8988T (cell line): ENCODE measurements around the gene PTPA.
"Not testable (repeated sequence)": the region's sequence is repeated elsewhere in the genome, so short reads cannot be mapped to it uniquely, and the experiment has no call there.

ENCODE experiments used
- DNase-seq: peaks from one replicate; pipeline ENCODE4 v3.0.0; 2011

The PTPA gene

GRCh38 chr9:129161534-129161837 lies 50.3 kb downstream of the PTPA start:
- DNase-seq = no peak

GRCh38 chr9:129162497-129163197 lies 51.4 kb downstream of the PTPA start:
- no peak for DNase-seq

GRCh38 chr9:129163198-129163670 lies 52.0 kb downstream of the PTPA start:
- DNase-seq = not testable (repeated sequence)

GRCh38 chr9:129163753-129164152 lies 52.5 kb downstream of the PTPA start:
- DNase-seq = no peak

GRCh38 chr9:129164246-129164930 lies 53.2 kb downstream of the PTPA start:
- no peak for DNase-seq

- DNase-seq = no peak
Measured at GRCh38 chr9:129165198-129165597, 54.0 kb downstream of the PTPA start.

- peak; percentile 76 for DNase-seq
Measured at GRCh38 chr9:129166623-129167557, 55.7 kb downstream of the PTPA start.

- no peak for DNase-seq
Measured at GRCh38 chr9:129170229-129170628, 59.0 kb downstream of the PTPA start.

- DNase-seq = no peak
Measured at GRCh38 chr9:129171993-129172751, 61.0 kb downstream of the PTPA start.

- no peak for DNase-seq
Measured at GRCh38 chr9:129172816-129173215, 61.6 kb downstream of the PTPA start.

GRCh38 chr9:129173296-129174101 lies 62.3 kb downstream of the PTPA start:
- DNase-seq = no peak

GRCh38 chr9:129174102-129174723 lies 63.0 kb downstream of the PTPA start:
- peak; percentile 91 for DNase-seq

- peak; percentile 96 for DNase-seq
Measured at GRCh38 chr9:129174724-129175514, 63.7 kb downstream of the PTPA start.

- no peak for DNase-seq
Measured at GRCh38 chr9:129175515-129175824, 64.3 kb downstream of the PTPA start.

GRCh38 chr9:129175825-129176633 lies 64.8 kb downstream of the PTPA start:
- peak; percentile 90 for DNase-seq

- peak; percentile 68 for DNase-seq
Measured at GRCh38 chr9:129176701-129177442, 65.7 kb downstream of the PTPA start.

GRCh38 chr9:129177443-129177790 lies 66.2 kb downstream of the PTPA start:
- DNase-seq = peak; percentile 74

- DNase-seq = peak; percentile 100
Measured at GRCh38 chr9:129177791-129178567, 66.8 kb downstream of the PTPA start, which contains the start of gene IER5L. IER5L (minus strand) TSS chr9:129178261; CDS start chr9:129178052, 209 bp downstream.
